ENCODE data around the gene MARVELD2.

- TF ChIP-seq CTCF (IDR thresholded peaks at IDR 0.05): no peak
- TF ChIP-seq EZH2 (IDR thresholded peaks at IDR 0.05; ENCODE audit: borderline replicate concordance, insufficient read depth, low read depth, low read length, poor library complexity, severe bottlenecking): no peak
Observed at GRCh38 chr5:69491027-69491426, 76.1 kb downstream of the MARVELD2 start.

Data from B cell (primary cell).